Spleen (tissue), 11 donors: ENCODE measurements around the gene ARSA. TPM values are rescaled to one million over a fixed set of nuclear protein-coding genes. Genes with fewer than 3 reads are reported as not detected.

Experiments used
- DNase-seq: peaks from one replicate; pipeline ENCODE4 v3.0.0-alpha.2; 2020
- H3K27ac ChIP-seq, 8 donors: fragments of 200-600 bp; sonication (generic) in 7 of 8; 1 replicate in 4 of 8; 2 replicates in 4 of 8; pipeline versions ENCODE4 v1.5.0 to v1.8.0; 2016 to 2021; ENCODE audit warnings: inconsistent platforms in 4 of 8, mild to moderate bottlenecking in 4 of 8, moderate library complexity in 1 of 8
- H3K27me3 ChIP-seq, 7 donors: fragments of 200-600 bp; sonication (generic) in 6 of 7; replicated peaks in 1 of 7; 1 replicate in 4 of 7; 2 replicates in 3 of 7; pipeline versions ENCODE4 v1.5.0 to v1.8.0; 2016 to 2021; ENCODE audit warnings: inconsistent platforms in 3 of 7, mild to moderate bottlenecking in 1 of 7
- H3K36me3 ChIP-seq, 6 donors: fragments of 200-600 bp; sonication (generic) in 5 of 6; 1 replicate in 4 of 6; 2 replicates in 2 of 6; pipeline versions ENCODE4 v1.5.0 to v1.8.0; 2016 to 2021; ENCODE audit warnings: inconsistent platforms in 2 of 6
- H3K4me1 ChIP-seq, 6 donors: fragments of 200-600 bp; sonication (generic) in 5 of 6; 1 replicate in 3 of 6; 2 replicates in 3 of 6; pipeline versions ENCODE4 v1.5.0 to v1.8.0; 2016 to 2021; ENCODE audit warnings: inconsistent platforms in 3 of 6
- H3K4me3 ChIP-seq, 8 donors: fragments of 200-600 bp; sonication (generic) in 7 of 8; 1 replicate in 4 of 8; 2 replicates in 4 of 8; pipeline versions ENCODE4 v1.5.0 to v1.8.0; 2016 to 2021; ENCODE audit warnings: inconsistent platforms in 4 of 8, mild to moderate bottlenecking in 4 of 8, moderate library complexity in 2 of 8
- H3K9me3 ChIP-seq, 8 donors: fragments of 200-600 bp; sonication (generic) in 7 of 8; 1 replicate in 4 of 8; 2 replicates in 4 of 8; pipeline versions ENCODE4 v1.5.0 to v1.8.0; 2016 to 2021; ENCODE audit warnings: inconsistent platforms in 4 of 8
- CTCF ChIP-seq, 11 experiments: fragments of 200-600 bp in 7 of 11; fragments of 450-650 bp in 4 of 11; sonication (generic) in 4 of 11; IDR thresholded peaks in 8 of 11; conservative IDR thresholded peaks in 3 of 11; 1 replicate in 7 of 11; 2 replicates in 4 of 11; pipeline versions ENCODE4 v1.4.0 to v1.8.0; 2016 to 2021; ENCODE audit warnings: antibody characterized with exemption in 11 of 11, inconsistent platforms in 4 of 11, mild to moderate bottlenecking in 1 of 11
- POLR2A ChIP-seq, 3 donors: fragments of 450-650 bp; IDR thresholded peaks; one replicate each; pipeline ENCODE4 v1.5.1; 2017; ENCODE audit warnings: antibody characterized with exemption in 3 of 3, mild to moderate bottlenecking in 1 of 3
- POLR2AphosphoS5 ChIP-seq, 3 donors: sonication (generic); formaldehyde crosslinking; IDR thresholded peaks; one replicate each; pipeline ENCODE4 v1.5.1; 2017; ENCODE audit warnings: antibody characterized with exemption in 3 of 3
- WGBS, 5 donors: extraction: QIAGEN DNeasy Blood & Tissue Kit in 3 of 5; methylation state at CpG; one replicate each; pipeline versions ENCODE4 v1.1.5 to v1.1.7; 2013 to 2018; 5-methylcytosine and 5-hydroxymethylcytosine counted together
- intact Hi-C: fragments of 100-400 bp; cut with DNase I; formaldehyde crosslinking; loops from one replicate; pipeline ENCODE4 v1.15.0; 2023; ENCODE audit warnings: low total_unique reads
- polyA plus RNA-seq, 3 donors: library from polyadenylated mRNA; stranded (reverse); fragments of 200-250 nt; gene quantifications; one replicate each; pipeline ENCODE4 v1.2.1, GENCODE V29; 2013
- total RNA-seq, 7 donors: library from RNA; depleted of rRNA in 3 of 7; stranded (reverse); fragments of >200 nt in 3 of 7; fragmentation: NEBNext Ultra II Directional in 4 of 7; extraction: Animal tissue kit (Norgen Biotek cat#: 25700) in 4 of 7; gene quantifications; one replicate each; pipeline versions ENCODE4 v1.1.0 to v1.2.1, GENCODE V29; 2016 to 2021
- donor health status: healthy with polysubstance abuse.
- donor health status: DM: no; HTN: no; CAD: no; lungs with moderate emphysema.
- donor health status: DM: no; HTN: no; CAD: no.
- donor health status: Bipolar disorder and iron deficiency.
- donor health status: healthy.
- donor health status: DM: no; HTN: no; CAD: no.
- donor health status: DM: yes; HTN: yes; CAD: no.

The ARSA gene
- total and polyA plus RNA-seq, 10 donors: 26.0 to 108 (median 64.7) TPM

GRCh38 chr22:50605002-50605612, 22.8 kb downstream of the ARSA start:
- H3K4me3 ChIP-seq: no peak overlapping the region
- no peaks in the 10 kb centered on the region for H3K9me3 ChIP-seq
- WGBS, 5 donors: 82 to 87% (median 84%) methylated on average over 20 to 23 of the region's 23 CpGs
- DNase-seq: peak; percentile 48
- H3K36me3 ChIP-seq: no peaks in the 10 kb centered on the region
- H3K27me3 ChIP-seq: peaks cover under 1 to 89% (median 43%) of the 10 kb centered on the region in 7 donors
- peaks cover 0 to 26% (median 11%) of the 10 kb centered on the region in 6 donors for H3K4me1 ChIP-seq
- intact Hi-C loops: no loop called here
- H3K27ac ChIP-seq: no peak overlapping the region
- TF ChIP-seq POLR2AphosphoS5 (IDR thresholded peaks at IDR 0.05) (no peak), CTCF (IDR thresholded peaks at IDR 0.05 in 8 of 11, conservative IDR thresholded peaks at IDR 0.05 in 3 of 11) (no peak), POLR2A (IDR thresholded peaks at IDR 0.05) (no peak)

- DNase-seq: peak; percentile 65
- no peak overlapping the region for H3K27ac ChIP-seq
- TF ChIP-seq POLR2A (IDR thresholded peaks at IDR 0.05) (no peak), POLR2AphosphoS5 (IDR thresholded peaks at IDR 0.05) (no peak), CTCF (IDR thresholded peaks at IDR 0.05 in 8 of 11, conservative IDR thresholded peaks at IDR 0.05 in 3 of 11) (no peak)
- no peak overlapping the region for H3K4me3 ChIP-seq
- intact Hi-C loops: no loop called here
- H3K9me3 ChIP-seq: no peaks in the 10 kb centered on the region
- H3K27me3 ChIP-seq: peaks cover 5 to 89% (median 49%) of the 10 kb centered on the region in 7 donors
- 46 to 58% (median 51%) methylated on average over 61 to 103 of the region's 103 CpGs for WGBS, 5 donors
- H3K4me1 ChIP-seq: peaks cover 0 to 30% (median 16%) of the 10 kb centered on the region in 6 donors
- H3K36me3 ChIP-seq: no peaks in the 10 kb centered on the region
Measured at GRCh38 chr22:50604256-50605001, 23.5 kb downstream of the ARSA start.

- no peak for TF ChIP-seq CTCF (IDR thresholded peaks at IDR 0.05 in 8 of 11, conservative IDR thresholded peaks at IDR 0.05 in 3 of 11)
- TF ChIP-seq POLR2A (IDR thresholded peaks at IDR 0.05): no peak
- no peak for TF ChIP-seq POLR2AphosphoS5 (IDR thresholded peaks at IDR 0.05)
- Histone ChIP-seq H3K36me3 (no peaks in the 10 kb centered on the region), H3K27me3 (peaks cover 5 to 94% (median 51%) of the 10 kb centered on the region in 7 donors)
Measured at GRCh38 chr22:50603511-50604255, 24.3 kb downstream of the ARSA start.

More at GRCh38 chr22:50603511-50604255, 24.3 kb downstream of the ARSA start:
- peaks cover 0 to 30% (median 16%) of the 10 kb centered on the region in 6 donors for H3K4me1 ChIP-seq
- no peaks in the 10 kb centered on the region for H3K9me3 ChIP-seq
- H3K4me3 ChIP-seq: no peak overlapping the region
- WGBS, 5 donors: 11 to 26% (median 17%) methylated on average over 16 to 70 of the region's 70 CpGs
- no peak for DNase-seq
- no peak overlapping the region for H3K27ac ChIP-seq
- intact Hi-C loops: no loop called here
